Neural cell (in vitro differentiated cells): ENCODE data around the gene C4A. TPM values are rescaled to one million over a fixed set of nuclear protein-coding genes. Genes with fewer than 3 reads are reported as not detected.
"Not testable (repeated sequence)": the region's sequence is repeated elsewhere in the genome, so short reads cannot be mapped to it uniquely, and the experiment has no call there.

Experiments
- H2AFZ ChIP-seq: fragments of 200-600, 300-800 bp; sonication (generic), shearing (Covaris generic); 2 replicates; pipeline ENCODE4 v1.6.0; 2014; ENCODE audit warnings: low read depth, mild to moderate bottlenecking, antibody characterized with exemption, low read length, moderate library complexity
- H3F3A ChIP-seq: fragments of 200-600 bp; shearing (Covaris generic); 2 replicates; pipeline ENCODE4 v1.6.1; 2016; ENCODE audit warnings: mild to moderate bottlenecking, moderate library complexity, mixed read lengths, antibody characterized with exemption, low read length; ENCODE audit not compliant: insufficient read depth, poor library complexity, severe bottlenecking
- H3K27ac ChIP-seq: fragments of 200-600, 300-800 bp; sonication (generic), shearing (Covaris generic); 2 replicates; pipeline ENCODE4 v1.5.1; 2014; ENCODE audit warnings: mild to moderate bottlenecking, low read length, moderate library complexity
- H3K27me3 ChIP-seq: fragments of 300-800, 200-600 bp; sonication (generic), shearing (Covaris generic); 2 replicates; pipeline ENCODE4 v1.6.0; 2014; ENCODE audit warnings: mild to moderate bottlenecking, low read depth, low read length, moderate library complexity; ENCODE audit not compliant: insufficient read depth
- H3K36me3 ChIP-seq: fragments of 300-800, 200-600 bp; sonication (generic), shearing (Covaris generic); 2 replicates; pipeline ENCODE4 v1.5.1; 2014; ENCODE audit warnings: mild to moderate bottlenecking, antibody characterized with exemption, low read length, moderate library complexity; ENCODE audit not compliant: insufficient read depth
- H3K4me2 ChIP-seq: fragments of 300-800, 200-600 bp; sonication (generic), shearing (Covaris generic); 2 replicates; pipeline ENCODE4 v1.6.0; 2014; ENCODE audit warnings: mild to moderate bottlenecking, low read length
- H3K4me3 ChIP-seq: fragments of 300-800, 200-600 bp; sonication (generic), shearing (Covaris generic); 2 replicates; pipeline ENCODE4 v1.5.1; 2014; ENCODE audit warnings: mild to moderate bottlenecking, low read length, moderate library complexity
- H3K79me2 ChIP-seq: fragments of 200-600 bp; shearing (Covaris generic); replicated peaks from 2 replicates; pipeline ENCODE4 v1.6.0; 2014; ENCODE audit warnings: mild to moderate bottlenecking, low read length, moderate library complexity; ENCODE audit not compliant: insufficient read depth
- H3K9ac ChIP-seq: fragments of 300-800, 200-600 bp; sonication (generic), shearing (Covaris generic); 2 replicates; pipeline ENCODE4 v1.6.1; 2016; ENCODE audit warnings: mild to moderate bottlenecking, low read length, mixed read lengths
- H3K9me2 ChIP-seq: fragments of 200-600 bp; shearing (Covaris generic); 2 replicates; pipeline ENCODE4 v1.6.1; 2016; ENCODE audit warnings: mild to moderate bottlenecking, low read length, mixed read lengths; ENCODE audit not compliant: insufficient read depth
- H3K9me3 ChIP-seq: fragments of 200-600, 300-800 bp; sonication (generic), shearing (Covaris generic); 2 replicates; pipeline ENCODE4 v1.6.1; 2016; ENCODE audit warnings: mild to moderate bottlenecking, mixed run types, low read length, moderate library complexity, mixed read lengths
- H4K20me1 ChIP-seq: fragments of 200-600 bp; shearing (Covaris generic); 2 replicates; pipeline ENCODE4 v1.6.1; 2016; ENCODE audit warnings: mild to moderate bottlenecking, mixed run types; ENCODE audit not compliant: insufficient read depth
- CTCF ChIP-seq: fragments of 450-650 bp; IDR thresholded peaks from 2 replicates; pipeline ENCODE4 v1.5.1; 2014; ENCODE audit warnings: antibody characterized with exemption, mild to moderate bottlenecking, moderate library complexity; ENCODE audit not compliant: poor library complexity, severe bottlenecking
- polyA plus RNA-seq: library from polyadenylated mRNA; depleted of rRNA; stranded (reverse); fragments of >200 nt; gene quantifications from 2 replicates; pipeline ENCODE4 v1.2.3, GENCODE V29; 2014

C4A gene
- polyA plus RNA-seq, 1 donor from 2014 or later, result 4.4 TPM

- no peak for TF ChIP-seq CTCF
- H3K4me2 ChIP-seq, result no peak overlapping the region
- H3K27ac ChIP-seq, result no peak overlapping the region
- no peaks in the 10 kb centered on the region for H3F3A ChIP-seq
- no peak overlapping the region for H2AFZ ChIP-seq
- no peaks in the 10 kb centered on the region for H3K27me3 ChIP-seq
- H3K9ac ChIP-seq, result no peak overlapping the region
- H3K9me2 ChIP-seq, result no peaks in the 10 kb centered on the region
- no peaks in the 10 kb centered on the region for H3K36me3 ChIP-seq
- H3K9me3 ChIP-seq, result no peaks in the 10 kb centered on the region
- H4K20me1 ChIP-seq, result no peaks in the 10 kb centered on the region
- H3K4me3 ChIP-seq, result no peak overlapping the region
- no peaks in the 10 kb centered on the region for H3K79me2 ChIP-seq
These were observed 2.5 kb upstream of the C4A start for GRCh38 chr6:31979238-31979898.

GRCh38 chr6:31980195-31980876, 1.5 kb upstream of the C4A start:
- H2AFZ ChIP-seq, H3F3A ChIP-seq, H3K36me3 ChIP-seq, H3K9ac ChIP-seq, H3K79me2 ChIP-seq, H4K20me1 ChIP-seq, H3K27me3 ChIP-seq, H3K9me2 ChIP-seq, H3K9me3 ChIP-seq, H3K27ac ChIP-seq, H3K4me3 ChIP-seq, H3K4me2 ChIP-seq: not testable (repeated sequence)

GRCh38 chr6:31980998-31981397, 859 bp upstream of the C4A start:
- not testable (repeated sequence) for H3K9me2 ChIP-seq, H3K79me2 ChIP-seq, H3K27me3 ChIP-seq, H3K36me3 ChIP-seq, H3F3A ChIP-seq, H3K4me3 ChIP-seq, H3K9ac ChIP-seq, H3K9me3 ChIP-seq, H3K4me2 ChIP-seq, H2AFZ ChIP-seq, H4K20me1 ChIP-seq, H3K27ac ChIP-seq

- H3K36me3 ChIP-seq, H3K9ac ChIP-seq, H3K27me3 ChIP-seq, H2AFZ ChIP-seq, H4K20me1 ChIP-seq, H3K4me2 ChIP-seq, H3F3A ChIP-seq, H3K79me2 ChIP-seq, H3K9me2 ChIP-seq, H3K27ac ChIP-seq, H3K4me3 ChIP-seq, H3K9me3 ChIP-seq: not testable (repeated sequence)
These were observed 7.5 kb downstream of the C4A start for GRCh38 chr6:31989363-31989762.

GRCh38 chr6:31994421-31994820, 12.6 kb downstream of the C4A start:
- not testable (repeated sequence) for H3K4me2 ChIP-seq, H3K27me3 ChIP-seq, H2AFZ ChIP-seq, H3K79me2 ChIP-seq, H3K9me2 ChIP-seq, H3K36me3 ChIP-seq, H3F3A ChIP-seq, H3K4me3 ChIP-seq, H3K9ac ChIP-seq, H3K27ac ChIP-seq, H4K20me1 ChIP-seq, H3K9me3 ChIP-seq

GRCh38 chr6:31996385-31996784, 14.5 kb downstream of the C4A start:
- H3K36me3 ChIP-seq, H3K9ac ChIP-seq, H3K9me2 ChIP-seq, H3K4me3 ChIP-seq, H2AFZ ChIP-seq, H3F3A ChIP-seq, H3K4me2 ChIP-seq, H4K20me1 ChIP-seq, H3K9me3 ChIP-seq, H3K79me2 ChIP-seq, H3K27me3 ChIP-seq, H3K27ac ChIP-seq: not testable (repeated sequence)

GRCh38 chr6:32002546-32003268, 20.9 kb downstream of the C4A start:
- not testable (repeated sequence) for H3K9ac ChIP-seq, H3K4me3 ChIP-seq, H3F3A ChIP-seq, H3K36me3 ChIP-seq, H3K79me2 ChIP-seq, H3K27me3 ChIP-seq, H4K20me1 ChIP-seq, H2AFZ ChIP-seq, H3K4me2 ChIP-seq, H3K9me2 ChIP-seq, H3K9me3 ChIP-seq, H3K27ac ChIP-seq
